GM23338 (cell line): ENCODE data around the gene APOC1. TPM values are rescaled to one million over a fixed set of nuclear protein-coding genes. Genes with fewer than 3 reads are reported as not detected.

ENCODE experiments used
- ATAC-seq: fragments of 200-7000 bp; cut with Tn5 transposase; 3 replicates; pipeline ENCODE4 v1.9.1; 2020
- DNase-seq: peaks from one replicate; pipeline ENCODE4 v3.0.0-alpha.2; 2015; ENCODE audit warnings: low spot score
- H2AFZ ChIP-seq: fragments of 200-600 bp; sonication (generic); 2 replicates; pipeline ENCODE4 v1.8.0; 2016; ENCODE audit warnings: antibody characterized with exemption, mild to moderate bottlenecking, moderate library complexity
- H3F3A ChIP-seq: fragments of 200-600 bp; sonication (generic); replicated peaks from 2 replicates; pipeline ENCODE4 v1.8.0; 2017; ENCODE audit warnings: antibody characterized with exemption, mixed run types, low read depth
- H3K27ac ChIP-seq: fragments of 200-600 bp; sonication (generic); 2 replicates; pipeline ENCODE4 v1.6.1; 2016; ENCODE audit warnings: low read depth
- H3K27me3 ChIP-seq: fragments of 200-600 bp; sonication (generic); 2 replicates; pipeline ENCODE4 v1.8.0; 2016; ENCODE audit warnings: mild to moderate bottlenecking, mixed run types, moderate library complexity; ENCODE audit not compliant: insufficient read depth
- H3K36me3 ChIP-seq: fragments of 200-600 bp; sonication (generic); 2 replicates; pipeline ENCODE4 v1.8.0; 2016; ENCODE audit warnings: mild to moderate bottlenecking; ENCODE audit not compliant: insufficient read depth
- H3K4me1 ChIP-seq: fragments of 200-600 bp; sonication (generic); 2 replicates; pipeline ENCODE4 v1.8.0; 2016; ENCODE audit warnings: mild to moderate bottlenecking, moderate library complexity; ENCODE audit not compliant: insufficient read depth
- H3K4me2 ChIP-seq: fragments of 200-600 bp; sonication (generic); 2 replicates; pipeline ENCODE4 v1.7.1; 2017; ENCODE audit warnings: mixed run types
- H3K4me3 ChIP-seq: fragments of 200-600 bp; sonication (generic); 2 replicates; pipeline ENCODE4 v1.6.1; 2016; ENCODE audit warnings: mixed run types
- H3K79me2 ChIP-seq: fragments of 200-600 bp; sonication (generic); replicated peaks from 2 replicates; pipeline ENCODE4 v1.8.0; 2017; ENCODE audit warnings: mild to moderate bottlenecking; ENCODE audit not compliant: insufficient read depth
- H3K9me2 ChIP-seq: fragments of 200-600 bp; sonication (generic); 2 replicates; pipeline ENCODE4 v1.8.0; 2017; ENCODE audit not compliant: insufficient read depth
- H4K20me1 ChIP-seq: fragments of 200-600 bp; sonication (generic); replicated peaks from 2 replicates; pipeline ENCODE4 v1.8.0; 2017; ENCODE audit warnings: mild to moderate bottlenecking; ENCODE audit not compliant: insufficient read depth
- H3K27ac Mint-ChIP-seq: 2 replicates; pipeline ENCODE4 v1.8.0; 2020; ENCODE audit warnings: inconsistent platforms, mild to moderate bottlenecking, moderate library complexity, mixed read lengths
- H3K27me3 Mint-ChIP-seq: 3 replicates; pipeline ENCODE4 v1.8.0; 2022; ENCODE audit warnings: low read depth, mild to moderate bottlenecking, moderate library complexity, mixed read lengths, inconsistent platforms; ENCODE audit not compliant: insufficient read depth, poor library complexity
- H3K36me3 Mint-ChIP-seq: 3 replicates; pipeline ENCODE4 v1.8.0; 2021; ENCODE audit warnings: low read depth, mild to moderate bottlenecking, inconsistent platforms, moderate library complexity, mixed read lengths
- H3K4me1 Mint-ChIP-seq: 3 replicates; pipeline ENCODE4 v1.8.0; 2020; ENCODE audit warnings: mild to moderate bottlenecking, inconsistent platforms, mixed read lengths
- H3K4me3 Mint-ChIP-seq: 3 replicates; pipeline ENCODE4 v1.8.0; 2021; ENCODE audit warnings: moderate library complexity, mild to moderate bottlenecking, inconsistent platforms, mixed read lengths
- H3K9me3 Mint-ChIP-seq: 3 replicates; pipeline ENCODE4 v1.8.0; 2020; ENCODE audit warnings: moderate library complexity, mild to moderate bottlenecking, inconsistent platforms, mixed read lengths
- CREB1 ChIP-seq: fragments of 250-450 bp; sonication (Bioruptor Pico); IDR thresholded peaks from 2 replicates; pipeline ENCODE4 v1.5.0; 2020; ENCODE audit warnings: low read depth, mild to moderate bottlenecking, moderate library complexity
- CTCF ChIP-seq, 2 experiments: fragments of 200-600 bp in 1 of 2; sonication (generic) in 1 of 2; conservative IDR thresholded peaks; 2 replicates each; pipeline versions ENCODE4 v1.5.1 to v1.6.1; 2016 to 2017; ENCODE audit warnings: antibody characterized with exemption in 2 of 2, low read depth in 2 of 2, mild to moderate bottlenecking in 2 of 2, moderate library complexity in 1 of 2
- EZH2 ChIP-seq: fragments of 200-600 bp; sonication (generic); IDR thresholded peaks from one replicate; pipeline ENCODE4 v1.8.0; 2017; ENCODE audit warnings: antibody characterized with exemption, mild to moderate bottlenecking, low read depth; ENCODE audit not compliant: unreplicated experiment
- NANOG ChIP-seq: IDR thresholded peaks from 2 replicates; pipeline ENCODE4 v1.6.1; 2016; ENCODE audit warnings: antibody characterized with exemption, borderline replicate concordance
- POLR2AphosphoS5 ChIP-seq: IDR thresholded peaks from 2 replicates; pipeline ENCODE4 v1.6.1; 2016; ENCODE audit warnings: antibody characterized with exemption, low read depth
- REST ChIP-seq: IDR thresholded peaks from one replicate; pipeline ENCODE4 v1.6.1; 2018; ENCODE audit warnings: antibody characterized with exemption; ENCODE audit not compliant: unreplicated experiment
- STAT1 ChIP-seq: IDR thresholded peaks from one replicate; pipeline ENCODE4 v1.6.1; 2016; ENCODE audit warnings: antibody characterized with exemption; ENCODE audit not compliant: unreplicated experiment
- ZNF331 ChIP-seq: fragments of 250-450 bp; sonication (Bioruptor Pico); IDR thresholded peaks from 2 replicates; pipeline ENCODE4 v1.5.0; 2020; ENCODE audit warnings: low read depth, mild to moderate bottlenecking, moderate library complexity
- polyA plus RNA-seq: library from polyadenylated mRNA; unstranded; fragments of >200 nt; fragmentation: Nextera tagmentation; extraction: Ambion mirVana; gene quantifications from 2 replicates; pipeline ENCODE4 v1.2.1, GENCODE V29; 2016
- total RNA-seq: library from RNA; depleted of rRNA; stranded (reverse); fragments of >200 nt; shearing (Covaris generic); gene quantifications from 2 replicates; pipeline ENCODE4 v1.2.3, GENCODE V29; 2014

APOC1 gene
- total and polyA plus RNA-seq, 2 experiments from 2014 or later, result 26.8 to 221 TPM

GRCh38 chr19:44892932-44893331 lies 21.5 kb upstream of the APOC1 start (continued):
- TF ChIP-seq CREB1 (CRISPR knock-in tag) (no peak), REST (no peak), EZH2 (no peak), NANOG (no peak), CTCF (conservative IDR thresholded peaks at IDR 0.05; ENCODE audit: low read depth in 2 of 2) (no peak), POLR2AphosphoS5 (no peak)

GRCh38 chr19:44893332-44894051 lies 20.9 kb upstream of the APOC1 start:
- Mint-ChIP-seq H3K27me3 (peaks cover 25% of the 10 kb centered on the region), H3K4me1 (peaks cover 22% of the 10 kb centered on the region), H3K36me3 (peaks cover 79% of the 10 kb centered on the region), H3K4me3 (peak overlapping the region; percentile 95), H3K9me3 (peaks cover 3% of the 10 kb centered on the region; the same call in 2 of the 3 replicates), H3K27ac (peak overlapping the region; percentile 56; the same call in 1 of the 2 replicates)
- Histone ChIP-seq H3K4me1 (peaks cover 9% of the 10 kb centered on the region; the same call in 1 of the 2 replicates), H3K27ac (no peak overlapping the region; the same call in 1 of the 2 replicates), H3F3A (peaks cover 29% of the 10 kb centered on the region), H3K4me2 (no peak overlapping the region), H3K79me2 (peaks cover 44% of the 10 kb centered on the region), H3K27me3 (no peaks in the 10 kb centered on the region), H2AFZ (no peak overlapping the region), H3K36me3 (peaks cover 45% of the 10 kb centered on the region), H3K4me3 (no peak overlapping the region), H4K20me1 (peaks cover 46% of the 10 kb centered on the region), H3K9me2 (no peaks in the 10 kb centered on the region)
- ATAC-seq (no peak), DNase-seq (no peak)
- TF ChIP-seq POLR2AphosphoS5 (no peak), ZNF331 (no peak), REST (no peak), STAT1 (no peak), EZH2 (no peak), NANOG (no peak), CREB1 (CRISPR knock-in tag) (no peak), CTCF (conservative IDR thresholded peaks at IDR 0.05; ENCODE audit: low read depth in 2 of 2) (no peak)
